Testis (tissue), 3 donors: ENCODE data around the gene LARGE1. TPM values are rescaled to one million over a fixed set of nuclear protein-coding genes. Genes with fewer than 3 reads are reported as not detected.

Experiments used
- DNase-seq: peaks from one replicate; pipeline ENCODE4 v3.0.0-alpha.2; 2019
- H3K27ac ChIP-seq, 2 donors: fragments of 200-600 bp; sonication (generic); one replicate each; pipeline ENCODE4 v1.5.1; 2019
- H3K27me3 ChIP-seq: fragments of 200-600 bp; sonication (generic); one replicate; pipeline ENCODE4 v1.5.1; 2019
- H3K36me3 ChIP-seq: fragments of 200-600 bp; sonication (generic); one replicate; pipeline ENCODE4 v1.5.1; 2017; ENCODE audit warnings: low read depth; ENCODE audit errors: missing control alignments
- H3K4me1 ChIP-seq: fragments of 200-600 bp; sonication (generic); one replicate; pipeline ENCODE4 v1.5.1; 2019
- H3K4me3 ChIP-seq, 2 donors: fragments of 200-600 bp; sonication (generic); one replicate each; pipeline ENCODE4 v1.5.1; 2017 to 2019
- H3K9me3 ChIP-seq: fragments of 200-600 bp; sonication (generic); one replicate; pipeline ENCODE4 v1.5.1; 2017
- CTCF ChIP-seq, 3 experiments: fragments of 450-650 bp in 2 of 3; fragments of 200-600 bp in 1 of 3; sonication (generic) in 1 of 3; IDR thresholded peaks; one replicate each; pipeline ENCODE4 v1.5.1; 2016 to 2019; ENCODE audit warnings: antibody characterized with exemption in 3 of 3, mild to moderate bottlenecking in 2 of 3, moderate library complexity in 1 of 3
- POLR2A ChIP-seq: fragments of 450-650 bp; IDR thresholded peaks from one replicate; pipeline ENCODE4 v1.6.1; 2017; ENCODE audit warnings: antibody characterized with exemption, mild to moderate bottlenecking, moderate library complexity
- WGBS, 2 donors: methylation state at CpG; one replicate each; pipeline ENCODE4 v1.1.5; 2018; 5-methylcytosine and 5-hydroxymethylcytosine counted together
- intact Hi-C: fragments of 100-400 bp; cut with DNase I; formaldehyde crosslinking; loops from one replicate; pipeline ENCODE4 v1.15.1; 2023; ENCODE audit warnings: low total_unique reads
- polyA plus RNA-seq: library from polyadenylated mRNA; stranded (reverse); fragments of 350-450 nt; fragmentation: Illumina TruSeq; extraction: RNeasy Lipid Tissue Mini Kit (QIAGEN cat#74804); gene quantifications from one replicate; pipeline ENCODE4 v1.2.3, GENCODE V29; 2014; ENCODE audit warnings: low read depth, low replicate concordance; ENCODE audit not compliant: insufficient read depth
- total RNA-seq, 2 donors: library from RNA; depleted of rRNA; stranded (reverse); fragments of >200 nt; gene quantifications; one replicate each; pipeline ENCODE4 v1.2.3, GENCODE V29; 2016

The LARGE1 gene
- total and polyA plus RNA-seq, 3 donors from 2014 or later, result 19.5 to 27.3 (median 21.8) TPM

- DNase-seq, result no peak
- no peak overlapping the region for H3K4me3 ChIP-seq
- no peaks in the 10 kb centered on the region for H3K9me3 ChIP-seq
- WGBS, 2 donors, result 89 to 98% methylated on average over 8 of the region's 8 CpGs
- H3K27me3 ChIP-seq, result no peaks in the 10 kb centered on the region
- intact Hi-C loops, result no loop called here
- H3K27ac ChIP-seq, result no peak overlapping the region
- no peaks in the 10 kb centered on the region for H3K36me3 ChIP-seq
- TF ChIP-seq POLR2A (no peak), CTCF (IDR thresholded peaks at IDR 0.05) (no peak)
- H3K4me1 ChIP-seq, result no peaks in the 10 kb centered on the region
These were observed 18.2 kb downstream of the LARGE1 start for GRCh38 chr22:33902073-33902472.

- Histone ChIP-seq H3K36me3 (no peaks in the 10 kb centered on the region), H3K9me3 (no peaks in the 10 kb centered on the region), H3K4me3 (no peak overlapping the region), H3K27me3 (no peaks in the 10 kb centered on the region), H3K4me1 (no peaks in the 10 kb centered on the region), H3K27ac (no peak overlapping the region)
- 80 to 91% methylated on average over 7 of the region's 7 CpGs for WGBS, 2 donors
- intact Hi-C loops, result no loop called here
- TF ChIP-seq POLR2A, result no peak
- no peak for TF ChIP-seq CTCF (IDR thresholded peaks at IDR 0.05)
- no peak for DNase-seq
These were observed 22.2 kb downstream of the LARGE1 start for GRCh38 chr22:33898121-33898520.

GRCh38 chr22:33897448-33897835, 22.8 kb downstream of the LARGE1 start:
- no peak for DNase-seq
- 84 to 85% methylated on average over 8 of the region's 8 CpGs for WGBS, 2 donors
- Histone ChIP-seq H3K4me3 (no peak overlapping the region), H3K27ac (no peak overlapping the region), H3K4me1 (no peaks in the 10 kb centered on the region), H3K9me3 (no peaks in the 10 kb centered on the region), H3K27me3 (no peaks in the 10 kb centered on the region), H3K36me3 (no peaks in the 10 kb centered on the region)
- intact Hi-C loops, result no loop called here
- TF ChIP-seq CTCF (IDR thresholded peaks at IDR 0.05) (no peak), POLR2A (no peak)

- intact Hi-C loops, result no loop called here
- H3K4me1 ChIP-seq, result no peaks in the 10 kb centered on the region
- 67 to 74% methylated on average over 12 of the region's 12 CpGs for WGBS, 2 donors
- no peak overlapping the region for H3K4me3 ChIP-seq
- no peak for DNase-seq
- no peaks in the 10 kb centered on the region for H3K9me3 ChIP-seq
- TF ChIP-seq POLR2A (no peak), CTCF (IDR thresholded peaks at IDR 0.05) (no peak)
- no peaks in the 10 kb centered on the region for H3K36me3 ChIP-seq
- no peak overlapping the region for H3K27ac ChIP-seq
- no peaks in the 10 kb centered on the region for H3K27me3 ChIP-seq
These were observed 23.5 kb downstream of the LARGE1 start for GRCh38 chr22:33896575-33897447.

- H3K4me1 ChIP-seq, result no peaks in the 10 kb centered on the region
- WGBS, 2 donors, result 93 to 95% methylated on average over 3 of the region's 3 CpGs
These were observed 24.1 kb downstream of the LARGE1 start for GRCh38 chr22:33896154-33896553.

More at GRCh38 chr22:33896154-33896553, 24.1 kb downstream of the LARGE1 start:
- intact Hi-C loops, result no loop called here
- H3K27me3 ChIP-seq, result no peaks in the 10 kb centered on the region
- H3K27ac ChIP-seq, result no peak overlapping the region
- no peaks in the 10 kb centered on the region for H3K9me3 ChIP-seq
- H3K4me3 ChIP-seq, result no peak overlapping the region
- TF ChIP-seq POLR2A, result no peak
- TF ChIP-seq CTCF (IDR thresholded peaks at IDR 0.05), result no peak
- H3K36me3 ChIP-seq, result no peaks in the 10 kb centered on the region
- DNase-seq, result no peak
